Neural progenitor cell (in vitro differentiated cells): ENCODE data around the gene ANKRD12.

Experiments
- EZH2 ChIP-seq: fragments of 200-600 bp; sonication (generic); IDR thresholded peaks from 2 replicates; pipeline ENCODE4 v1.6.1; 2017; ENCODE audit warnings: antibody characterized with exemption, mild to moderate bottlenecking, moderate library complexity
- EZH2phosphoT487 ChIP-seq: fragments of 200-600 bp; sonication (generic); IDR thresholded peaks from 2 replicates; pipeline ENCODE4 v1.6.1; 2017; ENCODE audit warnings: antibody characterized with exemption
- TF ChIP-seq, protein P1 (sequence below): fragments of 200-600 bp; sonication (generic); IDR thresholded peaks from 2 replicates; pipeline ENCODE4 v1.5.1; 2017; ENCODE audit warnings: antibody characterized with exemption, mild to moderate bottlenecking

- TF ChIP-seq, protein P1, sequence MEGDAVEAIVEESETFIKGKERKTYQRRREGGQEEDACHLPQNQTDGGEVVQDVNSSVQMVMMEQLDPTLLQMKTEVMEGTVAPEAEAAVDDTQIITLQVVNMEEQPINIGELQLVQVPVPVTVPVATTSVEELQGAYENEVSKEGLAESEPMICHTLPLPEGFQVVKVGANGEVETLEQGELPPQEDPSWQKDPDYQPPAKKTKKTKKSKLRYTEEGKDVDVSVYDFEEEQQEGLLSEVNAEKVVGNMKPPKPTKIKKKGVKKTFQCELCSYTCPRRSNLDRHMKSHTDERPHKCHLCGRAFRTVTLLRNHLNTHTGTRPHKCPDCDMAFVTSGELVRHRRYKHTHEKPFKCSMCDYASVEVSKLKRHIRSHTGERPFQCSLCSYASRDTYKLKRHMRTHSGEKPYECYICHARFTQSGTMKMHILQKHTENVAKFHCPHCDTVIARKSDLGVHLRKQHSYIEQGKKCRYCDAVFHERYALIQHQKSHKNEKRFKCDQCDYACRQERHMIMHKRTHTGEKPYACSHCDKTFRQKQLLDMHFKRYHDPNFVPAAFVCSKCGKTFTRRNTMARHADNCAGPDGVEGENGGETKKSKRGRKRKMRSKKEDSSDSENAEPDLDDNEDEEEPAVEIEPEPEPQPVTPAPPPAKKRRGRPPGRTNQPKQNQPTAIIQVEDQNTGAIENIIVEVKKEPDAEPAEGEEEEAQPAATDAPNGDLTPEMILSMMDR, result no peak
- no peak for TF ChIP-seq EZH2
- TF ChIP-seq EZH2phosphoT487, result no peak
These were observed 38.5 kb downstream of the ANKRD12 start for GRCh38 chr18:9175115-9175514.
